A673 (cell line): ENCODE data around the gene RNASE8. TPM values are rescaled to one million over a fixed set of nuclear protein-coding genes. Genes with fewer than 3 reads are reported as not detected.

Experiments
- BruUV-seq: library from RNA; stranded (reverse); fragments of 400-500 nt; replicated peaks from 2 replicates; lab custom pipeline; 2021; lab: Mats Ljungman, UMichigan
- CTCF ChIA-PET: fragments of 300-600 bp; sonication (Branson Sonifier 250); formaldehyde crosslinking; loops from one replicate; lab custom pipeline; 2022; ENCODE audit warnings: antibody characterized with exemption; lab: Charles Lee
- POLR2A ChIA-PET: fragments of 300-600 bp; sonication (Branson Sonifier 250); formaldehyde crosslinking; loops from one replicate; lab custom pipeline; 2022; ENCODE audit warnings: antibody characterized with exemption; ENCODE audit not compliant: low non-redundant PET; lab: Charles Lee
- DNase-seq: peaks from one replicate; pipeline ENCODE4 v3.0.0-alpha.2; 2015; ENCODE audit warnings: low spot score
- H3K27ac ChIP-seq: fragments of 200-600 bp; sonication (generic); 2 replicates; pipeline ENCODE4 v1.5.1; 2016; ENCODE audit warnings: mixed run types, low read depth, mild to moderate bottlenecking, mixed read lengths, antibody characterized with exemption, low read length; ENCODE audit not compliant: poor library complexity, severe bottlenecking
- H3K27me3 ChIP-seq: fragments of 200-600 bp; sonication (generic); replicated peaks from 2 replicates; pipeline ENCODE4 v1.6.1; 2017; ENCODE audit warnings: mixed run types, low read depth, mild to moderate bottlenecking, mixed read lengths, antibody characterized with exemption, low read length; ENCODE audit not compliant: insufficient read depth, poor library complexity
- H3K36me3 ChIP-seq: fragments of 200-600 bp; sonication (generic); 2 replicates; pipeline ENCODE4 v1.6.1; 2016; ENCODE audit warnings: mixed run types, mild to moderate bottlenecking, mixed read lengths, antibody characterized with exemption, low read length; ENCODE audit not compliant: insufficient read depth, poor library complexity, severe bottlenecking
- H3K4me1 ChIP-seq: fragments of 200-600 bp; sonication (generic); 2 replicates; pipeline ENCODE4 v1.6.1; 2017; ENCODE audit warnings: mixed run types, mild to moderate bottlenecking, mixed read lengths, antibody characterized with exemption, low read length; ENCODE audit not compliant: insufficient read depth, poor library complexity, severe bottlenecking
- H3K4me3 ChIP-seq: fragments of 200-600 bp; sonication (generic); 2 replicates; pipeline ENCODE4 v1.5.1; 2016; ENCODE audit warnings: low read depth, mixed run types, mild to moderate bottlenecking, mixed read lengths, low read length; ENCODE audit not compliant: poor library complexity, severe bottlenecking
- H3K9me3 ChIP-seq: fragments of 200-600 bp; sonication (generic); 2 replicates; pipeline ENCODE4 v1.6.1; 2016; ENCODE audit warnings: mixed run types, low read depth, mild to moderate bottlenecking, mixed read lengths, antibody characterized with exemption, low read length; ENCODE audit not compliant: poor library complexity, severe bottlenecking
- EZH2 ChIP-seq: fragments of 200-600 bp; sonication (generic); IDR thresholded peaks from 2 replicates; pipeline ENCODE4 v1.6.1; 2017; ENCODE audit warnings: borderline replicate concordance, low read depth, mild to moderate bottlenecking, mixed read lengths, antibody characterized with exemption, low read length; ENCODE audit not compliant: poor library complexity, severe bottlenecking
- intact Hi-C: fragments of 100-400 bp; cut with micrococcal nuclease; formaldehyde crosslinking; loops from one replicate; pipeline ENCODE4 v1.10.0; 2022; ENCODE audit not compliant: unreplicated experiment
- microRNA-seq: library from miRNA; unstranded; fragments of <30 nt; microRNA quantifications from one replicate; pipeline ENCODE4 v1.2.0, GENCODE V29; 2021
- total RNA-seq: library from RNA; stranded (reverse); gene quantifications from 2 replicates; pipeline ENCODE4 v1.2.3, GENCODE V29; 2021
- TF ChIP-seq, protein P1 (sequence below): fragments of 300-800, 200-600 bp; sonication (generic); conservative IDR thresholded peaks from 2 replicates; pipeline ENCODE4 v1.5.1; 2017; ENCODE audit warnings: low read depth, mild to moderate bottlenecking, antibody characterized with exemption, low read length, moderate library complexity, mixed read lengths

The RNASE8 gene
- total RNA-seq, 1 experiment from 2014 or later: not detected

DNA sequence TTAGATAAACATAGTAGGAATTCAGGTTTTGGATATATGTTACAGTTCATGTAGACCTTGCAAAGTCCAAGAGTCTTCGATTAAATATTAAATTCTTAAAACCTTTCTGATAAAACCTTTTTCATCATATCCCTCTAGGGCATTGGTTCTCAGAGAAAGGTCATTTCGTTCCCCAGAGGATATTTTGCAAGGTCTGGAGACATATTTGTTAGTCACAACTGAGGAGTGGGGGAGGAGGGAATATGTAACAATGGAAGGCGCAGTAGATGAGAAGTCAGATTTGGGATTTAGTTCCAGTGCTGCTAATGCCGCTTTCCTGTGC is 48.5 kb downstream of the RNASE8 start:
- Histone ChIP-seq H3K27me3 (no peaks in the 10 kb centered on the region), H3K9me3 (no peaks in the 10 kb centered on the region), H3K36me3 (no peaks in the 10 kb centered on the region), H3K4me3 (no peak overlapping the region), H3K4me1 (peaks cover 27% of the 10 kb centered on the region), H3K27ac (peak overlapping the region; percentile 62)
- TF ChIP-seq, protein P1, sequence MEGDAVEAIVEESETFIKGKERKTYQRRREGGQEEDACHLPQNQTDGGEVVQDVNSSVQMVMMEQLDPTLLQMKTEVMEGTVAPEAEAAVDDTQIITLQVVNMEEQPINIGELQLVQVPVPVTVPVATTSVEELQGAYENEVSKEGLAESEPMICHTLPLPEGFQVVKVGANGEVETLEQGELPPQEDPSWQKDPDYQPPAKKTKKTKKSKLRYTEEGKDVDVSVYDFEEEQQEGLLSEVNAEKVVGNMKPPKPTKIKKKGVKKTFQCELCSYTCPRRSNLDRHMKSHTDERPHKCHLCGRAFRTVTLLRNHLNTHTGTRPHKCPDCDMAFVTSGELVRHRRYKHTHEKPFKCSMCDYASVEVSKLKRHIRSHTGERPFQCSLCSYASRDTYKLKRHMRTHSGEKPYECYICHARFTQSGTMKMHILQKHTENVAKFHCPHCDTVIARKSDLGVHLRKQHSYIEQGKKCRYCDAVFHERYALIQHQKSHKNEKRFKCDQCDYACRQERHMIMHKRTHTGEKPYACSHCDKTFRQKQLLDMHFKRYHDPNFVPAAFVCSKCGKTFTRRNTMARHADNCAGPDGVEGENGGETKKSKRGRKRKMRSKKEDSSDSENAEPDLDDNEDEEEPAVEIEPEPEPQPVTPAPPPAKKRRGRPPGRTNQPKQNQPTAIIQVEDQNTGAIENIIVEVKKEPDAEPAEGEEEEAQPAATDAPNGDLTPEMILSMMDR: no peak
- no peak for TF ChIP-seq EZH2
- ChIA-PET POLR2A (no interaction called here), CTCF (interaction anchor here (2.5 to 3.9 kb wide), 2 partner anchors 14 to 91 kb away, joined by 21 to 55 read pairs; no protein-coding TSS in a partner anchor)
- BruUV-seq: no TSS peak
- intact Hi-C loops: loop anchor here (5.0 kb wide), 1 partner anchor 249 kb away; no protein-coding TSS in a partner anchor
- DNase-seq: peak; percentile 63

DNA sequence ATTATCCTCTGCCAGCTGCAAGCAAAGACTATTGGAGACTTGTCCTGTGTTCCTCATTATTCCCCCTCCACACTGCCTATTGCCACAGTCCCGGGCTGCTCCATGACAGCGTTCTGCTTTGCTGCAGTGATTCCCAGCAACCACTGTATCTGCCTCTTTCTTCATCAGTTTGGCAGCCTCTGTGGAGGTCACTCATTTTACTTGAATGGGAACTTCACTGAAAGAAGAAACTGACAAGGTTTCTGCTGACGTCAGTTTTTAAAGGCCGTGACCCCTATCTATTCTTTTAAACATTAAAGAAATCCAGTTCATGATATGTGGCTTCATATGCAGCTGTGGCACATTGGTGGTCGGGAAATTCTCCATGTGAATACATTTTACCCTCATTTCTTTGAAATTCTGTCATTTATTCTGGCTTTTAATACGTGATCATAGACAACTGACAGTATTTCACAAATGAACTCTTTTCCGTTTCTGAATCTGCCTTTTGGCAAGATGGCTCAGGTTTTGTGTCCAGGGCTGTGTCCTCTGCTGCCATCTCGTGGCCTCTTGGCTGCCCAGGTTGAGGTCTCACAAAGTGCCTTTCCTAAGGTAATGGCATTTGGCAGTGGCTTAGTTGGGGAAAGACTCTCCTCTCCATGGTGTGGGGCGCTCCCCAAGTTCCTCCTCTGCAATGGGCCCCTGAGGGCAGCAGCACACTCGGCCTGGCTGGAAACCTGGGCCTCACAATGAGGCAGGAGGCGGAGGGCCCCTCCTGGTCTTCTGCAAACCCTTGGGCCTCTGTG is 49.1 kb downstream of the RNASE8 start:
- ChIA-PET POLR2A (no interaction called here), CTCF (interaction anchor here (3.9 kb wide), 1 partner anchor 91 kb away, joined by 55 read pairs; no protein-coding TSS in a partner anchor)
- Histone ChIP-seq H3K36me3 (no peaks in the 10 kb centered on the region), H3K4me1 (peaks cover 27% of the 10 kb centered on the region), H3K27me3 (no peaks in the 10 kb centered on the region), H3K27ac (peak overlapping the region; percentile 62), H3K4me3 (no peak overlapping the region), H3K9me3 (no peaks in the 10 kb centered on the region)
- no peak for TF ChIP-seq EZH2
- TF ChIP-seq, protein P1: peak; percentile 97
- DNase-seq: peak; percentile 87
- BruUV-seq: no TSS peak
- intact Hi-C loops: loop anchor here (5.0 kb wide), 1 partner anchor 249 kb away; no protein-coding TSS in a partner anchor

DNA sequence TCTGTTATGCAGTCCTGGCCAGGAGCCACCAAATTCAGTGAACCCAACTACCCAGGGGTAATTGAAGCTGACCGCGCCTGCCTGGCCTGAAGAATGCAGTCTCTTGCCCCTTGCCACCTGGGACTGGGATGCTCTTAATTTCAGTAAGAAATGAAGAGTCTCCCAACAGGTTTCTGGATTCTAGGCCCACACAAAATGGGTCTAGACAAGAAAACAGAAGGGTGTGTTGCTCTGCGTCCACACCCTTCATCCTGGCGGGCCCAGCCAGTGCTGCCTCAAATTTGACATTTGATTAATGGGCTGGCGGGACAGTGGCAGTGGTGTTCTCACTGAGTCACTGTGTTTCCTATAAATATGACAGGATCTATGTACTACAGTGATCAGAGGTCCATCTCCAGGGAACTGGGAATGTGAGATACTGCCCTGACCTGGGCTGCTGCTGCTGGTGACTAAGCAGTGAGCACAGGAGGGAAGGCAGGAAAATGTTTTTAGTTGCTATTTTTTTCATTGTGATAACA is 49.7 kb downstream of the RNASE8 start:
- Histone ChIP-seq H3K27ac (peak overlapping the region; percentile 62), H3K36me3 (no peaks in the 10 kb centered on the region), H3K27me3 (no peaks in the 10 kb centered on the region), H3K4me1 (peaks cover 25% of the 10 kb centered on the region), H3K9me3 (no peaks in the 10 kb centered on the region), H3K4me3 (no peak overlapping the region)
- BruUV-seq: no TSS peak
- DNase-seq: no peak
- CTCF ChIA-PET: no interaction called here
- TF ChIP-seq EZH2: no peak
- TF ChIP-seq, protein P1: no peak
- intact Hi-C loops: loop anchor here (5.0 kb wide), 1 partner anchor 250 kb away; no protein-coding TSS in a partner anchor
- POLR2A ChIA-PET: no interaction called here

Small RNA genes lying within 50 kb of the gene (microRNA-seq; reads per million reads assigned to microRNA genes)
- not detected for gene MIR6717

Other genes starting within 250 kb of the RNASE8 start
- not detected in 2 replicates for gene RNASE3, start 166.4 kb upstream of the RNASE8 start, total RNA-seq
- gene RNASE2, start 102.3 kb upstream of the RNASE8 start, total RNA-seq: not detected in 2 replicates
- 95.4 and 98.4 TPM in 2 replicates for gene METTL17, start 67.8 kb upstream of the RNASE8 start, total RNA-seq
- gene SLC39A2, start 58.5 kb upstream of the RNASE8 start, total RNA-seq: not detected in 2 replicates
- 8.0 and 17.1 TPM in 2 replicates for gene NDRG2, start 32.8 kb upstream of the RNASE8 start, total RNA-seq
- gene TPPP2, start 27.6 kb upstream of the RNASE8 start, total RNA-seq: not detected in 2 replicates
- gene RNASE13, start 23.0 kb upstream of the RNASE8 start, total RNA-seq: not detected in 2 replicates
- gene RNASE7, start 15.5 kb upstream of the RNASE8 start, total RNA-seq: not detected in 2 replicates
- gene ARHGEF40, start 12.5 kb downstream of the RNASE8 start, total RNA-seq: 89.6 and 94.1 TPM in 2 replicates
- 78.0 and 84.6 TPM in 2 replicates for gene ZNF219, start 40.8 kb downstream of the RNASE8 start, total RNA-seq
- 0.48 and 0.49 TPM in 2 replicates for gene TMEM253, start 43.2 kb downstream of the RNASE8 start, total RNA-seq
- gene OR5AU1, start 98.2 kb downstream of the RNASE8 start, total RNA-seq: not detected in 2 replicates
- gene HNRNPC, start 211.6 kb downstream of the RNASE8 start, total RNA-seq: 934 and 949 TPM in 2 replicates
- gene RPGRIP1, start 222.3 kb downstream of the RNASE8 start, total RNA-seq: 0.86 and 0.98 TPM in 2 replicates